HEK293T (cell line): Measurements from ENCODE around the gene CRY1.

Source experiments
- CTCF ChIA-PET: fragments of 350-600 bp; formaldehyde crosslinking; extraction: SDS; loops from one replicate; lab custom pipeline; 2021; ENCODE audit warnings: antibody characterized with exemption, inconsistent platforms; lab: Yijun Ruan, JAX
- POLR2A ChIA-PET: fragments of 350-600 bp; formaldehyde crosslinking; extraction: SDS; loops from one replicate; lab custom pipeline; 2020; ENCODE audit warnings: antibody characterized with exemption, inconsistent platforms; lab: Yijun Ruan, JAX
- DNase-seq: peaks from one replicate; pipeline ENCODE4 v3.0.0; 2012; ENCODE audit warnings: mixed read lengths; ENCODE audit errors: extremely low spot score
- ARNT ChIP-seq: fragments of 450-650 bp; IDR thresholded peaks from 2 replicates; pipeline ENCODE4 v1.6.1; 2017; ENCODE audit warnings: mild to moderate bottlenecking
- BHLHE40 ChIP-seq: fragments of 450-650 bp; IDR thresholded peaks from 2 replicates; pipeline ENCODE4 v1.6.1; 2016; ENCODE audit warnings: mild to moderate bottlenecking, moderate library complexity, borderline replicate concordance
- CTBP1 ChIP-seq: fragments of 450-650 bp; IDR thresholded peaks from 2 replicates; pipeline ENCODE4 v1.6.1; 2016; ENCODE audit warnings: borderline replicate concordance
- ELF4 ChIP-seq: fragments of 450-650 bp; IDR thresholded peaks from 2 replicates; pipeline ENCODE4 v1.6.1; 2017; ENCODE audit warnings: antibody characterized with exemption
- FOXA1 ChIP-seq: fragments of 450-650 bp; IDR thresholded peaks from 2 replicates; pipeline ENCODE4 v1.6.1; 2016; ENCODE audit warnings: mild to moderate bottlenecking
- FOXK2 ChIP-seq: fragments of 450-650 bp; IDR thresholded peaks from 2 replicates; pipeline ENCODE4 v1.6.1; 2016; ENCODE audit warnings: mild to moderate bottlenecking
- FOXM1 ChIP-seq: fragments of 450-650 bp; IDR thresholded peaks from 2 replicates; pipeline ENCODE4 v1.6.1; 2017; ENCODE audit warnings: mild to moderate bottlenecking, borderline replicate concordance
- HDGF ChIP-seq: fragments of 450-650 bp; IDR thresholded peaks from 2 replicates; pipeline ENCODE4 v1.6.1; 2017; ENCODE audit warnings: antibody characterized with exemption, borderline replicate concordance
- L3MBTL2 ChIP-seq: fragments of 450-650 bp; conservative IDR thresholded peaks from 2 replicates; pipeline ENCODE4 v1.6.1; 2016; ENCODE audit warnings: mild to moderate bottlenecking
- LEF1 ChIP-seq: fragments of 450-650 bp; IDR thresholded peaks from 2 replicates; pipeline ENCODE4 v1.6.1; 2017; ENCODE audit warnings: mild to moderate bottlenecking, borderline replicate concordance
- NFRKB ChIP-seq: fragments of 450-650 bp; IDR thresholded peaks from 2 replicates; pipeline ENCODE4 v1.6.1; 2016; ENCODE audit warnings: mild to moderate bottlenecking, moderate library complexity
- SP1 ChIP-seq: fragments of 450-650 bp; IDR thresholded peaks from 2 replicates; pipeline ENCODE4 v1.6.1; 2017
- SUZ12 ChIP-seq: fragments of 450-650 bp; IDR thresholded peaks from 2 replicates; pipeline ENCODE4 v1.6.1; 2016; ENCODE audit warnings: mild to moderate bottlenecking
- TARDBP ChIP-seq: fragments of 450-650 bp; IDR thresholded peaks from 2 replicates; pipeline ENCODE4 v1.6.1; 2016
- ZNF384 ChIP-seq: fragments of 450-650 bp; IDR thresholded peaks from 2 replicates; pipeline ENCODE4 v1.6.1; 2016
- TF ChIP-seq, protein P1 (sequence below): fragments of 450-650 bp; IDR thresholded peaks from 2 replicates; pipeline ENCODE4 v1.6.1; 2016

The CRY1 gene

DNA sequence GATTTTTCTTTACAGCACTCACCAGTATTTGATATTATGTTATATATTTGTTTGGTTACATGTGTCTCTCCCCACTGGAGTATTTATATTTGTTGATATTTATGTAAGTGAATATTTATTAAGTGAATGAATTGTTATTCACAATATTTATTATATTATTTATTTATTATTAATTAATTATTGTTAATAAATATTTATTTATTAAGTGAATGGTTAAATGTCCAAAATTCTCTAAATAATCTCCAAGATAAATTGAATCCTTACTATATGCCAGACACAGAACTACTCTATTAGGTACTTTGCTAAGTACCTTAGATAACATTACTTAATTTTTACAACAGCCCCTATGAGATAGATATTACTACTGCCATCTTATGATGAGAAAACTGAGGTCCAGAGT is 10.2 kb upstream of the CRY1 start:
- ChIA-PET CTCF (no interaction called here), POLR2A (no interaction called here)
- DNase-seq: no peak

DNA sequence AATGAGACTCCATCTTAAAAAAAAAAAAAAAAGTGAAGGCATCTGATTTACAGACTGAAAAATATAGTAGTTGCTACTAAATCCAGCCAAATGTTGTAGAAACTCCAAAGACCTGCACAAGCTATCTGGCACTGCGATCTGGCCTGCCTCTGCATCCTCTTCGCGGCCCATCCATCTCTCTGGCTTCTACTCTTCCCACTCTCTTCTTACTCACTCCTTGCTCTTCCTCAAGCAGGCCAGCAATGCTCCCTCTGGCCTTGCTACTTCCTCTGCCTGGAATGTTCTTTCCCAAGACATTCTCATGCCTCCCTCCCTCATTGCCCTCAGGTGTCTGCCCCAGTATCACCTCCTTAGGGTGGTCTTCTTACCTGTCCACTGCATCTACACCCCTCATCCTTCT is 9.7 kb upstream of the CRY1 start:
- POLR2A ChIA-PET: no interaction called here
- TF ChIP-seq BHLHE40: no peak
- no peak for TF ChIP-seq FOXA1
- no peak for TF ChIP-seq FOXM1
- TF ChIP-seq ZNF384: no peak
- TF ChIP-seq L3MBTL2: no peak
- no peak for TF ChIP-seq LEF1
- no peak for DNase-seq
- CTCF ChIA-PET: interaction anchor here (0.5 kb wide), 1 partner anchor 22 kb away, joined by 3 read pairs; no protein-coding TSS in a partner anchor

More for the DNA sequence above, 10.2 kb upstream of the CRY1 start:
- TF ChIP-seq TARDBP (no peak), ELF4 (no peak), FOXA1 (no peak), SP1 (no peak)
- TF ChIP-seq, protein P1, sequence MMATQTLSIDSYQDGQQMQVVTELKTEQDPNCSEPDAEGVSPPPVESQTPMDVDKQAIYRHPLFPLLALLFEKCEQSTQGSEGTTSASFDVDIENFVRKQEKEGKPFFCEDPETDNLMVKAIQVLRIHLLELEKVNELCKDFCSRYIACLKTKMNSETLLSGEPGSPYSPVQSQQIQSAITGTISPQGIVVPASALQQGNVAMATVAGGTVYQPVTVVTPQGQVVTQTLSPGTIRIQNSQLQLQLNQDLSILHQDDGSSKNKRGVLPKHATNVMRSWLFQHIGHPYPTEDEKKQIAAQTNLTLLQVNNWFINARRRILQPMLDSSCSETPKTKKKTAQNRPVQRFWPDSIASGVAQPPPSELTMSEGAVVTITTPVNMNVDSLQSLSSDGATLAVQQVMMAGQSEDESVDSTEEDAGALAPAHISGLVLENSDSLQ: no peak

DNA sequence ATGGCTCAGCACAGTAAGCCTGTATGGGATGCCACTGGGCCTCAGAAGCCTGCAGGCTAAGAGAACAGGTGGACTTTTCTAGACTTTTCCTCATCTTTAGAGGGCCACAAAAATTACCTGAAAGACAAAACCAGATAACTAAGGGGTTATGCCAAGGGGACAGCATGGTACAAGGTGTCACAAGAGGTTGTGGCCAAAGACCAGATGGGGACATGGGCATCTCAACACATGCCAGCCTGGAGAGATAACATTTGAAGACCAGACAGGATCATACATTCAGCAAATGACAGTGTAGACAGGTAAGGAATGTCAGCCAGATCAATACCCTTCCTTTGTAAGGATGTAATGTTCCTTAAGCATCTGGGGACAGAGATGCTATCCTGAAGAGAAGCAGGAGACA is 8.9 kb upstream of the CRY1 start:
- no peak for DNase-seq
- TF ChIP-seq ZNF384 (no peak), BHLHE40 (no peak), L3MBTL2 (no peak), NFRKB (no peak), FOXK2 (no peak), ARNT (no peak), ELF4 (no peak), LEF1 (no peak), CTBP1 (no peak), SUZ12 (no peak)
- ChIA-PET CTCF (no interaction called here), POLR2A (no interaction called here)

GRCh38 chr12:107101651-107102050 is 8.3 kb upstream of the CRY1 start:
- DNase-seq: no peak
- ChIA-PET POLR2A (no interaction called here), CTCF (no interaction called here)
- no peak for TF ChIP-seq TARDBP
- TF ChIP-seq, protein P1: no peak
- TF ChIP-seq ZNF384: no peak
- TF ChIP-seq BHLHE40: no peak
- no peak for TF ChIP-seq CTBP1

DNA sequence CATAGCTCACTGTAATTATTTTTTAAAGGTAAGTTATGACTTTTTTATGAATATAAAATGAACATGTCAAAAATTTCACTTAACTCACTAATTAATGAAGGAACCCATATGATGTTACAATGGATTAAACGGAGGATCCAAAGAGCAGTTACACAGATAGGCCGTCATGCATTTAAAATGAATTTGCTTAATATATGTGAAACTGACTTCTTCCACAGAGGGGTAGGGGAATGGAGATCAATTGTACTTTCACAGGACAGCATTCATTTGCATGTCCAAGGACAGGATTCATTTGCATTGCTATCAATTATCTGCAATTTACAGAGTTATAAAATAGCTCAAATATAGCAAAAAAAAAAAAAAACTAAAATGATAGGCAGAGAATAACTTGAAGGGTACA is 6.6 kb upstream of the CRY1 start:
- ChIA-PET POLR2A (no interaction called here), CTCF (interaction anchor here (0.7 to 0.8 kb wide), 2 partner anchors 86 to 295 kb away, joined by 3 read pairs; no protein-coding TSS in a partner anchor)
- no peak for DNase-seq
- TF ChIP-seq ELF4 (no peak), SUZ12 (no peak)

- DNase-seq: no peak
- ChIA-PET POLR2A (no interaction called here), CTCF (no interaction called here)
- no peak for TF ChIP-seq LEF1
- TF ChIP-seq BHLHE40: no peak
- TF ChIP-seq FOXK2: no peak
- TF ChIP-seq HDGF: no peak
- no peak for TF ChIP-seq SUZ12
These were observed 3.2 kb upstream of the CRY1 start for GRCh38 chr12:107096571-107096970.

DNA sequence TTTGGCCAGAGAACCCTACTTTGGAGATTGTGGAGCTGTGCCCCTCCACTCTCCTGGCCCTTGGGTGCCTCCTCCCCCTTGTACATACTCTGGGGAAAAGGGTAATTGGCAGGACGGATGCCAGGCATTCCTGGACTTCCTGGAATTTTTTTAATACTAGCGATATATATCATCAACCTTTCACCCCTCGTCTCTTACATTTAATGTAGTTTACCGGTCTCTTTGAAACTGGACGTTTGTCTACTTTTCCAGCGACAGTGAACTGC is 767 bp upstream of the CRY1 start:
- ChIA-PET POLR2A (interaction anchor here (0.6 to 1.9 kb wide), 6 partner anchors 11 to 340 kb away, joined by 3 to 10 read pairs (median 4); partner anchors contain the start of gene TMEM263), CTCF (no interaction called here)

More for the DNA sequence above, 767 bp upstream of the CRY1 start:
- TF ChIP-seq NFRKB (no peak), CTBP1 (no peak), TARDBP (no peak), FOXM1 (no peak), SP1 (no peak), FOXK2 (no peak), LEF1 (no peak)
- TF ChIP-seq, protein P1: no peak
- no peak for DNase-seq
